ENCODE measurements around the gene THAP7. TPM values are rescaled to one million over a fixed set of nuclear protein-coding genes. Genes with fewer than 3 reads are reported as not detected.

The THAP7 gene
- total RNA-seq, 6 donors from 2014 or later: 18.9 to 52.4 (median 32.0) TPM

- Histone ChIP-seq H3K4me1 (peaks cover 16 to 30% (median 21%) of the 10 kb centered on the region in 4 donors), H3K36me3 (peaks cover 14 to 48% (median 35%) of the 10 kb centered on the region in 4 donors)
Observed at GRCh38 chr22:20949698-20950183, 52.2 kb downstream of the THAP7 start.

More at GRCh38 chr22:20949698-20950183, 52.2 kb downstream of the THAP7 start:
- no peak for ATAC-seq (ENCODE audit: low FRiP score in 2 of 2)
- no peak overlapping the region for H3K27ac ChIP-seq
- TF ChIP-seq EP300 (IDR thresholded peaks at IDR 0.05) (no peak), CTCF (IDR thresholded peaks at IDR 0.05) (no peak), POLR2AphosphoS5 (IDR thresholded peaks at IDR 0.05) (no peak), POLR2A (IDR thresholded peaks at IDR 0.05) (no peak)
- no peak overlapping the region for H3K4me3 ChIP-seq
- H3K9me3 ChIP-seq: no peaks in the 10 kb centered on the region
- WGBS, 2 donors: 85 to 86% methylated on average over 13 of the region's 13 CpGs
- no peak for DNase-seq
- H3K27me3 ChIP-seq: no peaks in the 10 kb centered on the region

Small RNA genes lying within 50 kb of the gene (small RNA-seq; reads per million reads assigned to genes)
- gene MIR649: 0 reads per million in 4 donors

Other genes starting within 250 kb of the THAP7 start
- 1 to 10 TPM in 1 of 6 donors, under 1 TPM in 3, not detected in 2; 0.57 to 2.6 (median 0.76) TPM for gene SERPIND1, start 228.0 kb downstream of the THAP7 start, total RNA-seq
- gene PI4KA, start 143.3 kb downstream of the THAP7 start, total RNA-seq: 100 to 1,000 TPM in 2 of 6 donors, 10 to 100 TPM in 4; 68.6 to 251 (median 89.5) TPM
- 10 to 100 TPM; 10.2 to 28.3 (median 19.8) TPM for gene SNAP29, start 143.1 kb downstream of the THAP7 start, total RNA-seq
- 10 to 100 TPM; 35.6 to 65.4 (median 53.4) TPM for gene CRKL, start 84.7 kb downstream of the THAP7 start, total RNA-seq
- gene AIFM3, start 34.9 kb downstream of the THAP7 start, total RNA-seq: 1 to 10 TPM; 4.7 to 9.4 (median 6.6) TPM
- 100 to 1,000 TPM in 2 of 6 donors, 10 to 100 TPM in 4; 33.7 to 114 (median 63.2) TPM for gene LZTR1, start 19.8 kb downstream of the THAP7 start, total RNA-seq
- gene P2RX6, start 13.0 kb upstream of the THAP7 start, total RNA-seq: 10 to 100 TPM in 1 of 6 donors, 1 to 10 TPM in 1, under 1 TPM in 4; 0.39 to 22.0 (median 0.65) TPM
- gene SLC7A4, start 30.4 kb upstream of the THAP7 start, total RNA-seq: 1 to 10 TPM in 5 of 6 donors, not detected in 1; 1.2 to 5.2 (median 1.5) TPM
- 1 to 10 TPM in 5 of 6 donors, under 1 TPM in 1; 0.14 to 6.6 (median 3.2) TPM for gene LRRC74B, start 43.8 kb upstream of the THAP7 start, total RNA-seq